ENCODE results near the gene LRRC8C.

DNA sequence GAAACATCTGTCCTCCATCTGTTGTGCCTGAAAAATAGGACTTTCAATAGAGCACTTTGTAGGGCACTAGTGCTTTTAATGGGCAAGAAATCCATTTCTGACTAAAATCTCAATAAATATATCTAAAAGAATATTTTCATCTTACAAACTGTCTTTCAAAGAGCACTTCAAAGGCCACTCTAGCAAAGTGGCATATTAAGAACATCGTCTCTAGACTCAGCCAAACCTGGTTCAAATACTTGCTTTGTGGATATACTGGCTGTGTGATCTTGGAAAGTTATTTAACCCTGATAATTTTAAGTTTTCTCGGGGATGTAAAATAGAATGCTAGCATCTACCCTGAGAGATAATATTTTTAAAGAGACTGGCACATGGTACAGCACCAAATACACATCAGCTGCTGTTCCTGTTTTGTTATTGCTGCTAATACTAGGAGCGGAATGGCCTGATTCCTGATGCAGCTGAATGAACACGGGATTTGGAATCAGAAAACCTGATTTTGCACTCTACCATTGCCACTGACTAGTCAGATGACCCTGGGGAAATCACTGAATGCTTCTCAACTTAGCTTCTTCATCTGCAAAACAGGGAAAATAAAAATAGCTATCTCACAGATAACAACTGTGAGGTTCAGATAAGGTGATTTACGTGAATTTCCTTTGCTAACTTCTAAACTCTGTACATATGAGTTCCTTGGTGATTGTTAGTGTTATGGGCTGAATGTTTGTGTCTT, 25.2 kb upstream of the LRRC8C start:
- TF ChIP-seq, protein P1, sequence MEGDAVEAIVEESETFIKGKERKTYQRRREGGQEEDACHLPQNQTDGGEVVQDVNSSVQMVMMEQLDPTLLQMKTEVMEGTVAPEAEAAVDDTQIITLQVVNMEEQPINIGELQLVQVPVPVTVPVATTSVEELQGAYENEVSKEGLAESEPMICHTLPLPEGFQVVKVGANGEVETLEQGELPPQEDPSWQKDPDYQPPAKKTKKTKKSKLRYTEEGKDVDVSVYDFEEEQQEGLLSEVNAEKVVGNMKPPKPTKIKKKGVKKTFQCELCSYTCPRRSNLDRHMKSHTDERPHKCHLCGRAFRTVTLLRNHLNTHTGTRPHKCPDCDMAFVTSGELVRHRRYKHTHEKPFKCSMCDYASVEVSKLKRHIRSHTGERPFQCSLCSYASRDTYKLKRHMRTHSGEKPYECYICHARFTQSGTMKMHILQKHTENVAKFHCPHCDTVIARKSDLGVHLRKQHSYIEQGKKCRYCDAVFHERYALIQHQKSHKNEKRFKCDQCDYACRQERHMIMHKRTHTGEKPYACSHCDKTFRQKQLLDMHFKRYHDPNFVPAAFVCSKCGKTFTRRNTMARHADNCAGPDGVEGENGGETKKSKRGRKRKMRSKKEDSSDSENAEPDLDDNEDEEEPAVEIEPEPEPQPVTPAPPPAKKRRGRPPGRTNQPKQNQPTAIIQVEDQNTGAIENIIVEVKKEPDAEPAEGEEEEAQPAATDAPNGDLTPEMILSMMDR (IDR thresholded peaks at IDR 0.05; ENCODE audit: low read depth, low read length, missing input control), result no peak
- TF ChIP-seq TAF1 (conservative IDR thresholded peaks at IDR 0.05) (no peak), GABPA (IDR thresholded peaks at IDR 0.05 in 1 of 2, conservative IDR thresholded peaks at IDR 0.05 in 1 of 2) (no peak), RAD21 (IDR thresholded peaks at IDR 0.05) (no peak), SP1 (IDR thresholded peaks at IDR 0.05) (no peak), JUND (IDR thresholded peaks at IDR 0.05) (no peak), YY1 (IDR thresholded peaks at IDR 0.05) (no peak), HNF4G (IDR thresholded peaks at IDR 0.05) (no peak)
- TF ChIP-seq, protein P2, sequence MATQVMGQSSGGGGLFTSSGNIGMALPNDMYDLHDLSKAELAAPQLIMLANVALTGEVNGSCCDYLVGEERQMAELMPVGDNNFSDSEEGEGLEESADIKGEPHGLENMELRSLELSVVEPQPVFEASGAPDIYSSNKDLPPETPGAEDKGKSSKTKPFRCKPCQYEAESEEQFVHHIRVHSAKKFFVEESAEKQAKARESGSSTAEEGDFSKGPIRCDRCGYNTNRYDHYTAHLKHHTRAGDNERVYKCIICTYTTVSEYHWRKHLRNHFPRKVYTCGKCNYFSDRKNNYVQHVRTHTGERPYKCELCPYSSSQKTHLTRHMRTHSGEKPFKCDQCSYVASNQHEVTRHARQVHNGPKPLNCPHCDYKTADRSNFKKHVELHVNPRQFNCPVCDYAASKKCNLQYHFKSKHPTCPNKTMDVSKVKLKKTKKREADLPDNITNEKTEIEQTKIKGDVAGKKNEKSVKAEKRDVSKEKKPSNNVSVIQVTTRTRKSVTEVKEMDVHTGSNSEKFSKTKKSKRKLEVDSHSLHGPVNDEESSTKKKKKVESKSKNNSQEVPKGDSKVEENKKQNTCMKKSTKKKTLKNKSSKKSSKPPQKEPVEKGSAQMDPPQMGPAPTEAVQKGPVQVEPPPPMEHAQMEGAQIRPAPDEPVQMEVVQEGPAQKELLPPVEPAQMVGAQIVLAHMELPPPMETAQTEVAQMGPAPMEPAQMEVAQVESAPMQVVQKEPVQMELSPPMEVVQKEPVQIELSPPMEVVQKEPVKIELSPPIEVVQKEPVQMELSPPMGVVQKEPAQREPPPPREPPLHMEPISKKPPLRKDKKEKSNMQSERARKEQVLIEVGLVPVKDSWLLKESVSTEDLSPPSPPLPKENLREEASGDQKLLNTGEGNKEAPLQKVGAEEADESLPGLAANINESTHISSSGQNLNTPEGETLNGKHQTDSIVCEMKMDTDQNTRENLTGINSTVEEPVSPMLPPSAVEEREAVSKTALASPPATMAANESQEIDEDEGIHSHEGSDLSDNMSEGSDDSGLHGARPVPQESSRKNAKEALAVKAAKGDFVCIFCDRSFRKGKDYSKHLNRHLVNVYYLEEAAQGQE (IDR thresholded peaks at IDR 0.05), result no peak
- TF ChIP-seq, protein P3, sequence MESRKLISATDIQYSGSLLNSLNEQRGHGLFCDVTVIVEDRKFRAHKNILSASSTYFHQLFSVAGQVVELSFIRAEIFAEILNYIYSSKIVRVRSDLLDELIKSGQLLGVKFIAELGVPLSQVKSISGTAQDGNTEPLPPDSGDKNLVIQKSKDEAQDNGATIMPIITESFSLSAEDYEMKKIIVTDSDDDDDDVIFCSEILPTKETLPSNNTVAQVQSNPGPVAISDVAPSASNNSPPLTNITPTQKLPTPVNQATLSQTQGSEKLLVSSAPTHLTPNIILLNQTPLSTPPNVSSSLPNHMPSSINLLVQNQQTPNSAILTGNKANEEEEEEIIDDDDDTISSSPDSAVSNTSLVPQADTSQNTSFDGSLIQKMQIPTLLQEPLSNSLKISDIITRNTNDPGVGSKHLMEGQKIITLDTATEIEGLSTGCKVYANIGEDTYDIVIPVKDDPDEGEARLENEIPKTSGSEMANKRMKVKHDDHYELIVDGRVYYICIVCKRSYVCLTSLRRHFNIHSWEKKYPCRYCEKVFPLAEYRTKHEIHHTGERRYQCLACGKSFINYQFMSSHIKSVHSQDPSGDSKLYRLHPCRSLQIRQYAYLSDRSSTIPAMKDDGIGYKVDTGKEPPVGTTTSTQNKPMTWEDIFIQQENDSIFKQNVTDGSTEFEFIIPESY (IDR thresholded peaks at IDR 0.05), result no peak
- TF ChIP-seq, protein P4, sequence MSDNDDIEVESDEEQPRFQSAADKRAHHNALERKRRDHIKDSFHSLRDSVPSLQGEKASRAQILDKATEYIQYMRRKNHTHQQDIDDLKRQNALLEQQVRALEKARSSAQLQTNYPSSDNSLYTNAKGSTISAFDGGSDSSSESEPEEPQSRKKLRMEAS (IDR thresholded peaks at IDR 0.05), result no peak

Data from liver (tissue), 3 donors.